Muscle layer of duodenum (tissue), 2 donors: Measurements from ENCODE around the gene SRC.

Experiments
- H3K27ac ChIP-seq: one replicate; pipeline ENCODE4 v1.7.0; 2013; ENCODE audit warnings: mild to moderate bottlenecking, low read length
- H3K27me3 ChIP-seq: one replicate; pipeline ENCODE4 v1.7.0; 2013; ENCODE audit warnings: low read depth, mild to moderate bottlenecking, control low read depth, low read length
- H3K36me3 ChIP-seq, 2 donors: one replicate each; pipeline ENCODE4 v1.7.0; 2013; ENCODE audit warnings: low read length in 2 of 2, control low read depth in 1 of 2, mild to moderate bottlenecking in 1 of 2; ENCODE audit not compliant: insufficient read depth in 2 of 2, control insufficient read depth in 1 of 2
- H3K4me1 ChIP-seq, 2 donors: one replicate each; pipeline ENCODE4 v1.7.0; 2013; ENCODE audit warnings: low read length in 2 of 2, mild to moderate bottlenecking in 2 of 2, control low read depth in 1 of 2, moderate library complexity in 1 of 2; ENCODE audit not compliant: insufficient read depth in 2 of 2, control insufficient read depth in 1 of 2
- H3K4me3 ChIP-seq, 2 donors: one replicate each; pipeline ENCODE4 v1.7.0; 2013; ENCODE audit warnings: low read length in 2 of 2, low read depth in 1 of 2, mild to moderate bottlenecking in 1 of 2
- H3K9me3 ChIP-seq, 2 donors: one replicate each; pipeline ENCODE4 v1.7.0; 2013; ENCODE audit warnings: low read length in 2 of 2, control low read depth in 1 of 2, mild to moderate bottlenecking in 1 of 2; ENCODE audit not compliant: control insufficient read depth in 1 of 2
- donor health status: healthy.

The SRC gene

GRCh38 chr20:37345339-37346235, at the start of gene SRC:
TSS of gene SRC (plus strand) at chr20:37346140. CDS start at chr20:37384154, 38,014 bp downstream.
- Histone ChIP-seq H3K27ac (peak within 1 kb of the TSS; percentile 83), H3K36me3 (peaks cover 0 to 5% of the 10 kb centered on the region in 2 donors), H3K4me1 (peaks cover 0 to 31% of the 10 kb centered on the region in 2 donors), H3K4me3 (peak within 1 kb of the TSS; percentile 50 to 64), H3K27me3 (no peaks in the 10 kb centered on the region), H3K9me3 (no peaks in the 10 kb centered on the region)

- Histone ChIP-seq H3K9me3 (no peaks in the 10 kb centered on the region), H3K4me1 (peaks cover 31 to 50% of the 10 kb centered on the region in 2 donors), H3K27me3 (no peaks in the 10 kb centered on the region), H3K36me3 (peaks cover 2 to 6% of the 10 kb centered on the region in 2 donors), H3K27ac (peak overlapping the region; percentile 88), H3K4me3 (no peak overlapping the region)
Measured at GRCh38 chr20:37296371-37296770, 49.6 kb upstream of the SRC start.

- Histone ChIP-seq H3K4me1 (peaks cover 31 to 50% of the 10 kb centered on the region in 2 donors), H3K27me3 (no peaks in the 10 kb centered on the region), H3K36me3 (peaks cover 11 to 14% of the 10 kb centered on the region in 2 donors), H3K9me3 (no peaks in the 10 kb centered on the region), H3K4me3 (no peak overlapping the region), H3K27ac (peak overlapping the region; percentile 88)
Measured at GRCh38 chr20:37297066-37297736, 48.7 kb upstream of the SRC start.

GRCh38 chr20:37298190-37298939, 47.6 kb upstream of the SRC start:
- Histone ChIP-seq H3K27ac (no peak overlapping the region), H3K27me3 (no peaks in the 10 kb centered on the region)

GRCh38 chr20:37299718-37300528, 46.0 kb upstream of the SRC start:
- Histone ChIP-seq H3K9me3 (no peaks in the 10 kb centered on the region), H3K36me3 (peaks cover 13 to 20% of the 10 kb centered on the region in 2 donors), H3K27me3 (no peaks in the 10 kb centered on the region), H3K4me3 (no peak overlapping the region), H3K4me1 (peaks cover 22 to 38% of the 10 kb centered on the region in 2 donors), H3K27ac (no peak overlapping the region)

More at GRCh38 chr20:37298190-37298939, 47.6 kb upstream of the SRC start:
- no peak overlapping the region for H3K4me3 ChIP-seq
- peaks cover 13 to 16% of the 10 kb centered on the region in 2 donors for H3K36me3 ChIP-seq
- H3K9me3 ChIP-seq: no peaks in the 10 kb centered on the region
- H3K4me1 ChIP-seq: peaks cover 31 to 50% of the 10 kb centered on the region in 2 donors

GRCh38 chr20:37301120-37301519, 44.8 kb upstream of the SRC start:
- Histone ChIP-seq H3K27ac (no peak overlapping the region), H3K4me1 (peaks cover 10 to 28% of the 10 kb centered on the region in 2 donors), H3K36me3 (peaks cover 13 to 20% of the 10 kb centered on the region in 2 donors), H3K27me3 (no peaks in the 10 kb centered on the region), H3K9me3 (no peaks in the 10 kb centered on the region), H3K4me3 (no peak overlapping the region)

- no peak overlapping the region for H3K27ac ChIP-seq
- H3K4me1 ChIP-seq: peaks cover 7 to 28% of the 10 kb centered on the region in 2 donors
Measured at GRCh38 chr20:37301558-37301957, 44.4 kb upstream of the SRC start.

GRCh38 chr20:37302981-37303380, 43.0 kb upstream of the SRC start:
- Histone ChIP-seq H3K27me3 (no peaks in the 10 kb centered on the region), H3K9me3 (no peaks in the 10 kb centered on the region), H3K36me3 (peaks cover 13 to 29% of the 10 kb centered on the region in 2 donors), H3K4me1 (peaks cover 0 to 15% of the 10 kb centered on the region in 2 donors), H3K4me3 (no peak overlapping the region), H3K27ac (no peak overlapping the region)

More at GRCh38 chr20:37301558-37301957, 44.4 kb upstream of the SRC start:
- Histone ChIP-seq H3K9me3 (no peaks in the 10 kb centered on the region), H3K4me3 (no peak overlapping the region), H3K36me3 (peaks cover 13 to 20% of the 10 kb centered on the region in 2 donors), H3K27me3 (no peaks in the 10 kb centered on the region)

- Histone ChIP-seq H3K27ac (no peak overlapping the region), H3K27me3 (no peaks in the 10 kb centered on the region), H3K4me3 (no peak overlapping the region), H3K4me1 (peaks cover 3 to 12% of the 10 kb centered on the region in 2 donors), H3K9me3 (no peaks in the 10 kb centered on the region), H3K36me3 (peaks cover 13 to 35% of the 10 kb centered on the region in 2 donors)
Measured at GRCh38 chr20:37303637-37304036, 42.3 kb upstream of the SRC start.

- H3K27me3 ChIP-seq: no peaks in the 10 kb centered on the region
- peaks cover 6 to 11% of the 10 kb centered on the region in 2 donors for H3K4me1 ChIP-seq
- no peak overlapping the region for H3K4me3 ChIP-seq
- H3K9me3 ChIP-seq: no peaks in the 10 kb centered on the region
- no peak overlapping the region for H3K27ac ChIP-seq
- peaks cover 13 to 39% of the 10 kb centered on the region in 2 donors for H3K36me3 ChIP-seq
Measured at GRCh38 chr20:37305079-37305478, 40.9 kb upstream of the SRC start.
